ENCODE data around the gene CCT7. TPM values are rescaled to one million over a fixed set of nuclear protein-coding genes. Genes with fewer than 3 reads are reported as not detected.

CCT7 gene
- total RNA-seq, 1 experiment from 2014 or later = 648 TPM

DNA sequence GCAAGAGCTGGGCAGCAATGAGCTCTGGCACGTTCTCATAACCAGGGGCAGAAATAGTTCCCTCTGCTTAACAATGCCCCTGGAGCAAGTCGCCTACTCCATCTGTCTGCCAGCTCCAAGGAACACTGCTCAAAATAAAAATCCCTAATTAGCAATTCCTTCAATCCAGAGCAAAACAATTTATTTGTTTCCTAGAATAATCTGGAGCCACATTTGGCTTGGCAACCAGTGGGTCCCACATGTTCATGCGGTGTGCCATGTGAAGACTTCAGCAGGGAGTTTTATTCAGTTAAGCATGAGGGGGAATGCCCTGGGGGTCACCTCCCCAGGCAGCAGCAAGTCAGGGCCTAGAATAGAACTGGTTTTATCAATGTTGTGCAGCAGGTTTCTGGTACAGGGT lies 66.8 kb downstream of the CCT7 start:
- CTCF ChIA-PET = no interaction called here
- no peaks in the 10 kb centered on the region for H3K4me1 ChIP-seq (ENCODE audit: insufficient read depth, low read length, poor library complexity, severe bottlenecking)
- intact Hi-C loops (cut with micrococcal nuclease; ENCODE audit: unreplicated experiment) = no loop called here
- H3K27me3 ChIP-seq (replicated peaks; ENCODE audit: insufficient read depth, low read depth, low read length, poor library complexity) = peaks cover 17% of the 10 kb centered on the region
- no peak for DNase-seq (ENCODE audit: low spot score)
- H3K4me3 ChIP-seq (ENCODE audit: low read depth, low read length, poor library complexity, severe bottlenecking) = no peak overlapping the region
- no peaks in the 10 kb centered on the region for H3K9me3 ChIP-seq (ENCODE audit: low read depth, low read length, poor library complexity, severe bottlenecking)
- TF ChIP-seq, protein P1, sequence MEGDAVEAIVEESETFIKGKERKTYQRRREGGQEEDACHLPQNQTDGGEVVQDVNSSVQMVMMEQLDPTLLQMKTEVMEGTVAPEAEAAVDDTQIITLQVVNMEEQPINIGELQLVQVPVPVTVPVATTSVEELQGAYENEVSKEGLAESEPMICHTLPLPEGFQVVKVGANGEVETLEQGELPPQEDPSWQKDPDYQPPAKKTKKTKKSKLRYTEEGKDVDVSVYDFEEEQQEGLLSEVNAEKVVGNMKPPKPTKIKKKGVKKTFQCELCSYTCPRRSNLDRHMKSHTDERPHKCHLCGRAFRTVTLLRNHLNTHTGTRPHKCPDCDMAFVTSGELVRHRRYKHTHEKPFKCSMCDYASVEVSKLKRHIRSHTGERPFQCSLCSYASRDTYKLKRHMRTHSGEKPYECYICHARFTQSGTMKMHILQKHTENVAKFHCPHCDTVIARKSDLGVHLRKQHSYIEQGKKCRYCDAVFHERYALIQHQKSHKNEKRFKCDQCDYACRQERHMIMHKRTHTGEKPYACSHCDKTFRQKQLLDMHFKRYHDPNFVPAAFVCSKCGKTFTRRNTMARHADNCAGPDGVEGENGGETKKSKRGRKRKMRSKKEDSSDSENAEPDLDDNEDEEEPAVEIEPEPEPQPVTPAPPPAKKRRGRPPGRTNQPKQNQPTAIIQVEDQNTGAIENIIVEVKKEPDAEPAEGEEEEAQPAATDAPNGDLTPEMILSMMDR (conservative IDR thresholded peaks at IDR 0.05; ENCODE audit: low read depth, low read length) = no peak
- no peak for TF ChIP-seq EZH2 (IDR thresholded peaks at IDR 0.05; ENCODE audit: borderline replicate concordance, low read depth, low read length, poor library complexity, severe bottlenecking)
- no peaks in the 10 kb centered on the region for H3K36me3 ChIP-seq (ENCODE audit: insufficient read depth, low read length, poor library complexity, severe bottlenecking)
- no peak overlapping the region for H3K27ac ChIP-seq (ENCODE audit: low read depth, low read length, poor library complexity, severe bottlenecking)
- POLR2A ChIA-PET (ENCODE audit: low non-redundant PET) = no interaction called here
- no TSS peak for BruUV-seq (replicated peaks)

DNA sequence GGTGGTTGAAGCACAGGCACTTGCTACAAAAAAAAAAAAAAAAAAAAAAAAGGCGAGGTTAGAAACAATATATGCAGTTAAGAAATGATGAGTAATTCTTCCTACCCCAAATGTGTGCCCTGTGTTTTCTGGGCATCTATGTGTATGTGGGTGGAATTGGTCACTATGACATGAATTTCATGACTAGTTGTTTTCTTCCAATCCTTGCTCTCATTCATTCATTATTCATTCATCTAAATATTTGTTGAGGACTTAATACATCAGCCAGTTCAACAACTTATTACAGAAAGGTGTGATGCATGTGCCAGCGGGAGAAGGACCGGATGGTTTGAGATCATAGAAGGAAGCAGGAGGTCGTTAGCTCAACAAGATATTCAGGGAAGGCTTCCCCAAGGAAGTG lies 67.5 kb downstream of the CCT7 start:
- Histone ChIP-seq H3K9me3 (ENCODE audit: low read depth, low read length, poor library complexity, severe bottlenecking) (no peaks in the 10 kb centered on the region), H3K4me3 (ENCODE audit: low read depth, low read length, poor library complexity, severe bottlenecking) (no peak overlapping the region), H3K4me1 (ENCODE audit: insufficient read depth, low read length, poor library complexity, severe bottlenecking) (no peaks in the 10 kb centered on the region), H3K27me3 (replicated peaks; ENCODE audit: insufficient read depth, low read depth, low read length, poor library complexity) (peaks cover 10% of the 10 kb centered on the region), H3K27ac (ENCODE audit: low read depth, low read length, poor library complexity, severe bottlenecking) (no peak overlapping the region), H3K36me3 (ENCODE audit: insufficient read depth, low read length, poor library complexity, severe bottlenecking) (no peaks in the 10 kb centered on the region)
- BruUV-seq (replicated peaks) = no TSS peak
- POLR2A ChIA-PET (ENCODE audit: low non-redundant PET) = no interaction called here
- no peak for DNase-seq (ENCODE audit: low spot score)
- intact Hi-C loops (cut with micrococcal nuclease; ENCODE audit: unreplicated experiment) = no loop called here
- no peak for TF ChIP-seq EZH2 (IDR thresholded peaks at IDR 0.05; ENCODE audit: borderline replicate concordance, low read depth, low read length, poor library complexity, severe bottlenecking)
- TF ChIP-seq, protein P1 (conservative IDR thresholded peaks at IDR 0.05; ENCODE audit: low read depth, low read length) = no peak
- CTCF ChIA-PET = no interaction called here

Other genes starting within 250 kb of the CCT7 start
- 23.1 and 23.3 TPM in 2 replicates for gene SFXN5, start 162.6 kb upstream of the CCT7 start, total RNA-seq (2021)
- gene RAB11FIP5, start 121.4 kb upstream of the CCT7 start, total RNA-seq (2021) = 12.9 and 13.7 TPM in 2 replicates
- gene NOTO, start 31.7 kb upstream of the CCT7 start, total RNA-seq (2021) = 0.11 and 0.41 TPM in 2 replicates
- gene SMYD5, start 20.1 kb upstream of the CCT7 start, total RNA-seq (2021) = 54.5 and 57.3 TPM in 2 replicates
- gene PRADC1, start 1.1 kb upstream of the CCT7 start, total RNA-seq (2021) = 17.7 and 20.0 TPM in 2 replicates
- gene FBXO41, start 50.2 kb downstream of the CCT7 start, total RNA-seq (2021) = 8.6 and 11.5 TPM in 2 replicates
- 1.9 and 2.0 TPM in 2 replicates for gene EGR4, start 59.2 kb downstream of the CCT7 start, total RNA-seq (2021)
- gene ALMS1, start 151.5 kb downstream of the CCT7 start, total RNA-seq (2021) = 35.7 and 37.3 TPM in 2 replicates